Superior temporal gyrus (tissue), 1 donor: ENCODE results near the gene LHX4.
"Not testable (repeated sequence)": the region's sequence is repeated elsewhere in the genome, so short reads cannot be mapped to it uniquely, and the experiment has no call there.

Experiments
- DNase-seq: peaks from one replicate; pipeline ENCODE4 v3.0.0-alpha.2; 2016; ENCODE audit errors: extremely low spot score

LHX4 gene

DNA sequence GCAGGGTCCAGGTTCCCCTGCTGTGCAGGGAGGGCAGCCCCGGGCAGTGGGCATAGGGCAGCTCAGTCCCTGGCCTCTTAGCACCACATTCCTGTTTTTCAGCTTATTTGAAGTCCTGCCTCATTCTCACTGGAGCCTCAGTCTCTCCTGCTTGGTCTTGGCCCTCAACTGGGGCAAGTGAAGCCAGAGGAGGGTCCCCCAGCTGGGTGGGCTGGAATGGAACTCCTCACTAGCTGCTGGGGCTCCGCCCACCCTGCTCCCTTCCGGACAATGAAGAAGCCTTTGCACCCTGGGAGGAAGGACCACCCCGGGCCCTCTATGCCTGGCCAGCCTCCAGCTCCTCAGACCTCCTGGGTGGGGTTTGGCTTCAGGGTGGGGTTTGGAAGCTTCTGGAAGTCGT is 32.8 kb upstream of the LHX4 start:
- no peak for DNase-seq

DNA sequence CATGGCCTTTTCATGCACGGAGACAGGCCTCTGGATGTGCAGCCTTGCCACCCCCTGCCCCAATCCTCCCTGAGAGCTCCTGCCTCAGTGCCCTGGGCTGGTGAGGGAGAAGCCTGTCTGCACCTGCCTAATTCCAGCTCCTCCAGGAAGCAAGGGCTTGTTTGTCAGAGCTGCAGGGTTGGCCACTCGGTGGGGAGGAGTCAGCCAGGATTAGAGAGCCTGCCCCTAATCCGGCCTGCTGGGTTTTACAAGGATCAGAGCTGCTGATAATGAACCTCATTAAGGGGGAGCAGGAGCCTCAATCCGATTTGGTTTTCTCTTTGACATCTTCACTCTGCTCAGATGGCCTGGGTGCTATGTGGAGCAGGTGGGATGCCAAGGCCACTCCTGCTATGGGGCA is 31.9 kb upstream of the LHX4 start:
- DNase-seq: no peak

GRCh38 chr1:180198611-180199010 is 31.5 kb upstream of the LHX4 start:
- no peak for DNase-seq

- DNase-seq: no peak
Measured at GRCh38 chr1:180199018-180199417, 31.0 kb upstream of the LHX4 start.

DNA sequence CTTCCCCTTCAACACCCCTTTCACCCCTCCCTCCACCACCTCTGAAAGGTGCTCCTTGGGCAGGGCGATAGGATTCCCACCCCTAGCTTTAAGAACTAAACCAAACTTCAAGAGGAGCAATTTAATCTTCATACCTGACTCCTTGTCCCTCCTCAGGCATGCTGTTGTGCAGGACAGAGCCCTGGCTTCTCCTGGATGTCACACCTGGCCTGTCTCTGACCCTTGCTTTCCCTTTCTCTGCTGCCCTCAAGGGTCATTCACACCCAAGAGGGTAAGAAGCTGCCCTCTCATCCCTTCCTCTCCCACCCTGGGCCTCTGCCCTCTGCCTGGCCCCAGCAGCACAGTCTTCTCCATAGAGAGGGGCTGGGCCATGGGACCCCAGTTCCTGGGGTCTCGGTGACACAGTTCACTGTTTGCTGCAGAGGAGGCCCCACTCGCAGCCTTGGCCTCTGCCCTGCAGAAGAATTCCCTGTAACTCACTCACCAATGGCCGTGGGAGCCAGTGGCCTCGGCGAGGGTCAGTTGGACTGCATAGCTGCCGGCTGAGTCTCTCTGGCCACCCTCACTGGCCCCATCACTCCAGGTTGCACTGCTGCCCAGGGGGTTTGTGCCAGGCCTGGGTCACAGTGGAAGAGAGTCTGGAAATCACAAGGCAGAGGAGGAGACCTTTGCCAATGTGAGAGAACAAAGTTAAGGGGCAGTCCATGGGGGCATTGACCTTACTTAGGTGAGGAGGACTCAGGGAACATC is 28.4 kb upstream of the LHX4 start:
- DNase-seq: no peak

DNA sequence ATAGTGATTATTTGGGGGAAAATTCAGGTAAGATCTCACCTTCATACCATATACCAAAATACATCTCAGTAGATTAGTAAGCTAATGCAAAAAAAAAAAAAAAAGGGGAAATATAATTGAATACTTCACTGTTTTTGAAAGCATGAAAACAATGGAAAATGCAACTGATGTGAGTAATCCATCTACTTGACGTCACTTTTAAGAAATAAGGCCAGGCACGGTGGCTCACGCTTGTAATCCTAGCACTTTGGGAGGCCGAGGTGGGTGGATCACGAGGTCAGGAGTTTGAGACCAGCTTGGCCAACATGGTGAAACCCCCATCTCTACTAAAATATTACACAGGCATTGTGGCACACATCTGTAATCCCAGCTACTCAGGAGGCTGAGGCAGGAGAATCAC is 27.5 kb upstream of the LHX4 start:
- DNase-seq: not testable (repeated sequence)

- DNase-seq: no peak
Measured at GRCh38 chr1:180204231-180204630, 25.8 kb upstream of the LHX4 start.

GRCh38 chr1:180206581-180206980 is 23.5 kb upstream of the LHX4 start:
- DNase-seq: no peak

GRCh38 chr1:180208264-180208663 is 21.8 kb upstream of the LHX4 start:
- DNase-seq: no peak

DNA sequence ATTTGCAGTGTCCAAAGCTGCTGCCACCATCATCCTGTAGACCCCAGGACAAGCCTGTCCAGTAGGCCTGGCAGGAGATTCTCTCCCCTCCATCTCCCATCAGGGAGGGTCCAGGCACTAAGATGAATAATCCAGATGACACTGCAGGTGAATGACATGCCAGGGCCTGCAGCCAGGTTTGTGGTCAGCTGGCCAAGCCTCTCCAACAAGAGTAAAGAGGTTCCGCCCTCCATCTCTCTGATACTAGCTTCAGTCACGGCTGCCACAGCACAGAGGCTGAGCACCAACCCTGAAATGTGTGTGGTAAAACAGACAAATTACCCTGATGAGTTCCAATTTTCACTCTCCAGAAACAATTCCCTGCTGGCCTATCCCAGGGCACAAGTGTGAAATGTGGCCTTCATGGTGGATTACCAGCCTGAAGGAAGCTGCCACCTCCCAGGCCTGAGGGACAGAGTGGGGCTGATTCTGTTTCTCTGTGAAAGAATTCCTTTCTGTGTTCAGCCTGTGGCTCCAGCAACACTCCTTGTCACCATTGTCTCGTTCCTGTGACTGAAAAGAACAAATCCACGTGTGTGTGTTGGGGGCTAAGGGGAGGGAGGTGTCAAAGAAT is 19.9 kb upstream of the LHX4 start:
- DNase-seq: no peak

- DNase-seq: no peak
Measured at GRCh38 chr1:180211156-180211859, 18.8 kb upstream of the LHX4 start.

- DNase-seq: no peak
Measured at GRCh38 chr1:180211860-180212229, 18.2 kb upstream of the LHX4 start.

GRCh38 chr1:180213401-180214170 is 16.5 kb upstream of the LHX4 start:
- DNase-seq: no peak

DNA sequence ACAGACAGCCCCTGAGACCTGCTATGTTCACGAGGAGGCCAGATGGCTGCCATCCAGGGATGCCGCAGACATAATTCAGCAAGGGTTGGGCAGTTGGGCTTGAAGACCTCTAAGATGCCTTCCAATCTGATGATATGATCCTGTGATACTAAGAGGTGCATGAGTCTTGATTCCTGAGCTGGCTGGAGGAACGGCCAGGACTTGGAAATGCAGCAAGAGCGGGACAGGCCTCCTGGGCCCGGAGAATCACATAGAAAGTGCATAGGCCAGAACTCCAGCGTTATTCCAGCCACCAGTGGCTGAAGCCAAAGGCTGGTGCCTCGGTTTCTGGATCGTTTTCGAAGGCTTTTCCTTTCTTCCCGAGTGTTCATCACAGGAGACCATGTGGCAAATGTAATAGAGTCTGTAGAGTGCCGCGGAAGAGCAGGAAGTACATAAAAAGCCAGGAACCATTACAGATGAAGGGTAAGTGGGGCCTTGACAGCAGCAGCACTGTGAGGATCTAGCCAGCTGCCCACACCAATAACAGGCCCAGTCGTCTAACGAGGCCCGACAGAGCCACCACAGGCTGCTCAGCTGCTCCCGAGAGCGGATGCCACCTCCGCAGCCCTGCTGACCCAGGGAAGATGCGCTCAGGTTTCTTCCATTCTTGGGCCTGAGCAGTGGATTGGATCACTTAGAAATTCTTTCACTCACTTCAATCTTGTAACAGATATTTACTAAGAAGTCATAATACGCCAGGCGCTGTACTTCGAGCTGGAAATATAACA is 14.0 kb upstream of the LHX4 start:
- DNase-seq: no peak

GRCh38 chr1:180217006-180217405 is 13.1 kb upstream of the LHX4 start:
- no peak for DNase-seq

GRCh38 chr1:180218806-180219765 is 11.0 kb upstream of the LHX4 start:
- DNase-seq: no peak

DNA sequence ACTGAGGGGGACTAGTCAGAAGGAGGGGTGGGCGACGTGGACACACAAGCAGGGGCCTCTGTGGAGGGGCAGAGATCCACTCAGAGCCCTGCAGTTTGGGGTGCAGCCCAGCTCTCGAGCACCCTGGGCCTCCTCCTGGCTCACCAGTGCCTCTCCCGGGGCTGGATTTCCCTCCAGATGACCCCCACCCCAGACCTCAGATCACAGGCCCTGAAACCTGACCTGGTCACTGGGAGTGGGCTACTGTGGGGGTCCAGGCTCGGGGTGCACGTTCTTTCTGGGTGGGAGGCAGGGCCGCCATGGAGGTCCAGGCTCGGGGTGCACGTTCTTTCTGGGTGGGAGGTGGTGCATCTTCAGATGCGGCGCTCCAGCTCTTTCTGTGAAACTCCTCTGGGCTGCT is 10.3 kb upstream of the LHX4 start:
- DNase-seq: no peak

GRCh38 chr1:180221462-180221861 is 8.6 kb upstream of the LHX4 start:
- DNase-seq: no peak

DNA sequence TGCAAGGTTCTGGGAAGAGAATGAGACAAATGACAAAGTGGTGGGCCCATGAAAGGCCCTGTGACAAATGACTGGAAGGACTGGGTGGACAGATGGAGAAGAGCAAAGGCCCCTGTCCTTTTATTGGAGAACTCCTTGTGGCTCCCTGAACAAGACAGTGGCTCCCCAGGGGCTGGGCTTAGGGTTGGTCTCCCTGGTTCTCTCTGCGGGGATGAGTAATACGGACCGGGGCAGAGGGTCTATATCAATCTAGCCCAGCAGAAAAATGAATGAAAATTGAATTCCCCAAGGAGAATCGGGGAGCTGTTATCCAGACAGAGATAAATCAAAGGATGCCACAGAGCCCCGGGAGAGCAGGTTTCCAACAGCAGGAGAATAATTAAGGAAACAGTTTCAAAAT is 5.2 kb upstream of the LHX4 start:
- no peak for DNase-seq

GRCh38 chr1:180225403-180225802 is 4.7 kb upstream of the LHX4 start:
- DNase-seq: no peak
